ENCODE data around the gene ARHGEF26.

The ARHGEF26 gene

GRCh38 chr3:154089421-154090420, 31.5 kb upstream of the ARHGEF26 start:
- no peaks in the 10 kb centered on the region for H3K79me2 ChIP-seq (ENCODE audit: insufficient read depth, low read length)
- no peak for DNase-seq
- H3K4me3 ChIP-seq (ENCODE audit: low read depth in 1 of 2, low read length in 2 of 2) = no peak overlapping the region
- H2AFZ ChIP-seq (ENCODE audit: low read depth, low read length) = no peak overlapping the region
- H4K20me1 ChIP-seq (ENCODE audit: insufficient read depth, low read length) = no peaks in the 10 kb centered on the region
- no peaks in the 10 kb centered on the region for H3K9me3 ChIP-seq (ENCODE audit: insufficient read depth, low read length, severe bottlenecking)
- ATAC-seq (ENCODE audit: insufficient read depth, low read depth) = no peak
- H3K4me2 ChIP-seq (ENCODE audit: insufficient read depth, low read length) = no peak overlapping the region
- H3K27ac ChIP-seq (ENCODE audit: low read length) = no peak overlapping the region
- H3K27me3 ChIP-seq (ENCODE audit: insufficient read depth, low read length, poor library complexity) = no peaks in the 10 kb centered on the region
- TF ChIP-seq EZH2 (IDR thresholded peaks at IDR 0.05; ENCODE audit: borderline replicate concordance, low read depth, low read length, severe bottlenecking) = no peak
- TF ChIP-seq CTCF (IDR thresholded peaks at IDR 0.05; ENCODE audit: borderline replicate concordance, extremely low read depth, low read length, poor library complexity, severe bottlenecking) = no peak
- H3K36me3 ChIP-seq (ENCODE audit: insufficient read depth, low read length) = no peaks in the 10 kb centered on the region
- no peak overlapping the region for H3K9ac ChIP-seq (ENCODE audit: low read depth, low read length)
- no peaks in the 10 kb centered on the region for H3K4me1 ChIP-seq (ENCODE audit: insufficient read depth, low read length)

DNA sequence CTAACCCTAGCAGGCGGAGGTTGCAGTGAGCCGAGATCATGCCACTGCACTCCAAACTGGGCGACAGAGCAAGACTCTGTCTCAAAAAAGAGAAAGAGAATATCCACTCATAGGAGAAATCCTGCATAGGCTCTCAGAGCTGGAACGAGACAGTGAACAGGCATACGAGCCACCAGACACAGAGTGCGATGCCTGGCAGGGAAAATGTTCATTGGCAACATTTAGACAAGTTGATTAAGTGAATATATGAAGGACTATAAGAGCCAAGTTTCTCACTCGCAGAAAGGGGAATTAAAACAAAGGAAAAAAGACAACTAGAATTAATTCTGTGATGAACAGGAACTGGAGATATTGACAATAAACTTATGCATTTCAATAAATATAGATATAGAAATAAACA, 27.1 kb upstream of the ARHGEF26 start:
- Histone ChIP-seq H3K36me3 (ENCODE audit: insufficient read depth, low read length) (no peaks in the 10 kb centered on the region), H2AFZ (ENCODE audit: low read depth, low read length) (no peak overlapping the region), H3K27ac (ENCODE audit: low read length) (no peak overlapping the region), H3K9me3 (ENCODE audit: insufficient read depth, low read length, severe bottlenecking) (no peaks in the 10 kb centered on the region), H3K4me1 (ENCODE audit: insufficient read depth, low read length) (no peaks in the 10 kb centered on the region), H3K9ac (ENCODE audit: low read depth, low read length) (no peak overlapping the region), H3K4me3 (ENCODE audit: low read depth in 1 of 2, low read length in 2 of 2) (no peak overlapping the region), H3K4me2 (ENCODE audit: insufficient read depth, low read length) (no peak overlapping the region), H3K79me2 (ENCODE audit: insufficient read depth, low read length) (no peaks in the 10 kb centered on the region), H3K27me3 (ENCODE audit: insufficient read depth, low read length, poor library complexity) (no peaks in the 10 kb centered on the region), H4K20me1 (ENCODE audit: insufficient read depth, low read length) (no peaks in the 10 kb centered on the region)
- ATAC-seq (ENCODE audit: insufficient read depth, low read depth) (no peak), DNase-seq (no peak)
- TF ChIP-seq EZH2 (IDR thresholded peaks at IDR 0.05; ENCODE audit: borderline replicate concordance, low read depth, low read length, severe bottlenecking) (no peak), CTCF (IDR thresholded peaks at IDR 0.05; ENCODE audit: borderline replicate concordance, extremely low read depth, low read length, poor library complexity, severe bottlenecking) (no peak)

DNA sequence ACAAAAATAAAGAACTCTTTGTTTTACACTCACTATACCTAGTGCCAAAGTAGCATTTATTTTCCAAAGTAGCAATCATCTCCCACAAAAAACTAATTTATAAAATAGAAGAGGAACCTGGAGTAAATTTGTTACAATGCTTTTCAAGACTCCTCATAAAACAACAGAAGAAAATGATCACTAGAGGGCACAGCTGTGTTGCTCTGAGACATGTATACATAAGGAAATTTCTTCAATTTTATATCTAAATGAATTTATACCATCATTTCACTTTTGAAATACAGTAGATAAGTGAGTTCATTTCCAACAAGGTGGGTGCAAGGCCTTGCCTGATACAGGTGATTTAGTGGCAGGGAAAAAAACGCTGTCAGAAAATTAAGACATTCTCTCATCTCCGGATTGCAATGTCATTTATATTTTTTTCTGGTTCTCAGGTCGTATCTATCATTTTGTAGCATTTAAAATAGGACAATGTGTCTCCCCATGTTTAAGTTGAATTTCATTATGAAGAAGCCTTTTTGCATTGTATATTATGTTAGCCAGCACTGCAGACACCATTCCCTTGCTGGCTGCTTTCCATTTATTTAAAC, 25.3 kb upstream of the ARHGEF26 start:
- Histone ChIP-seq H3K4me3 (ENCODE audit: low read depth in 1 of 2, low read length in 2 of 2) (no peak overlapping the region), H3K27ac (ENCODE audit: low read length) (no peak overlapping the region), H3K9ac (ENCODE audit: low read depth, low read length) (no peak overlapping the region), H3K36me3 (ENCODE audit: insufficient read depth, low read length) (no peaks in the 10 kb centered on the region), H3K79me2 (ENCODE audit: insufficient read depth, low read length) (no peaks in the 10 kb centered on the region), H2AFZ (ENCODE audit: low read depth, low read length) (no peak overlapping the region), H3K27me3 (ENCODE audit: insufficient read depth, low read length, poor library complexity) (no peaks in the 10 kb centered on the region), H3K4me1 (ENCODE audit: insufficient read depth, low read length) (no peaks in the 10 kb centered on the region), H4K20me1 (ENCODE audit: insufficient read depth, low read length) (no peaks in the 10 kb centered on the region), H3K4me2 (ENCODE audit: insufficient read depth, low read length) (no peak overlapping the region), H3K9me3 (ENCODE audit: insufficient read depth, low read length, severe bottlenecking) (no peaks in the 10 kb centered on the region)
- TF ChIP-seq CTCF (IDR thresholded peaks at IDR 0.05; ENCODE audit: borderline replicate concordance, extremely low read depth, low read length, poor library complexity, severe bottlenecking) (peak; percentile 35), EZH2 (IDR thresholded peaks at IDR 0.05; ENCODE audit: borderline replicate concordance, low read depth, low read length, severe bottlenecking) (no peak)
- no peak for DNase-seq
- ATAC-seq (ENCODE audit: insufficient read depth, low read depth) = no peak

Measured in DND-41 (cell line).